Stimulated activated CD8-positive, alpha-beta memory T cell treated with anti-CD3 and anti-CD28 coated beads, Interleukin-2, amount 100 ng/mL, for 1 hour (primary cell): Measurements from ENCODE around the gene MTARC2.

Experiments
- DNase-seq, 2 donors: peaks; one replicate each; pipeline ENCODE4 v3.0.0-alpha.2; 2020; ENCODE audit warnings: low read depth in 2 of 2

MTARC2 gene

DNA sequence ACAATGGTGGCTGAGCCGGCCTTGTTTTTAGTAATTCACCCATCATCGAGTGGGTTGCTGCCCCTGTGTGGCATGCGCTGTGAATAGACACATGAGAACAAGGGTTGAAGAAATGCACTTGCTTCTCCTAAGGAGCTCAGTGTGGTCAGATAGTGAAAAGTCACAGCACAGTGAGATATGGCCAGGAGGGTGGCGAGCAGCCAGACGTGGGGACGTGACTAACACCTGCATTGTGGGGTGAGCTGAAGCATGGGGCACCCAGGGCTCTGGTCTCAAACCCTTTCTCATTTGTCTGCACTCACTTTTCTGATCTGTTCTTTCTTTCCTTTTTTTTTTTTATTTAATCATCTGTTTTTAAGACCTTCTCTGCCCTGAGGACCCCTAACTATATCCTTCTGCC lies 52.1 kb downstream of the MTARC2 start:
- no peak for DNase-seq

DNA sequence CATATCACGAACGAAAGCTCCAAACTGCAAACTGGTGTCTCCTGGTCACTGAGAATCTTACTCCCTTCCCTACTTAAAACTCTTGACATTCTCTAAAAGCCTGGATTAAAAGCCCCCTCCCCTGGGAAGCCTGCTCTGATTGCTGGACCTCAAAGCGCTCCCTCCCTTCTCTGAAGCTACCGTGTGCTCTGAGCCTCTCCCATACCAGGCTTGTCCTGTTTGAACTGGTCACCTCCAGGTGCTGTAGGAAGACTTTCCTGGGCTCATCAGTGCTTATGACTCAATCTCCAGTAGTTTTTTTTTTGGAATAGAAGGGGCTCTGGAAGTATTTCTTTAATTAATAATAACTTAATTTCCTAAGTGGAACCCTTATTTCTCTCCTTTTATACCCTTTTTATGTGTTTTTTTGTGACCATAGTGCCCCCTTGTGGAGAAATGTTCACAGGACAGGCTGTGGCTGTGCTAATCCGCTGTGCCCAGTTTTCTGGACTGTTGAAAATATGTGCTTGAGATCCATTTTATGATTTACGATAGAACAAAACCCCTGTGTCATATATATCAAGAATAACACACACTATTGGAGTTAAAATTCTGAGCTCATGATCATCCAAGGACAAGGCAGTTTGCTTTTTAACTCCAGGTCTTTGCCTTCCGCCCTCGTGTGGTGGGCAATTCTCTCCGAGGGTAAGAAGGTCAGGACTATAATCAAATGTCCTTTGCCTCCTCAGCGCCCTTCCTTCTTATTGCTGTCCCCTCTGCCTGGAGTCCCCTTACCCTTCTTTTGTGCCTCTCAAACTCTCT lies 55.5 kb downstream of the MTARC2 start:
- no peak for DNase-seq

DNA sequence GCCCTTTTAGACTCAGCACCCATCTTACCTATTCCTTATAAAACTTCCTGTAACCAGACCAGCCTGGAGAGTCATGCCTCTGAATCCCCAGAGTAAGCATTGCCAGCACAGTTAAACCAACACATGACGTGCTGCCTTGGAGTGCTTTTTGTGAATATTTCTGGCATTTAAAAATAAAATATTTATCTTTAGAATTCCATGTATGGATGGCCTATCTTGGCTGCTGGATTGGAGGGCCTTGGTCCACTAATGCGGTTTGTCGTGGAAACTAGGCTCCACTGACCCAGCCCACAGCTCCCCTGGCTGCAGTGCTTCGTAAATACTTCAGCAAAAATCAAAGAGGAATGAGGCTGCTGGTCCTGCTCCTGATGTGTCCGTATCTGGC lies 56.1 kb downstream of the MTARC2 start:
- no peak for DNase-seq

DNA sequence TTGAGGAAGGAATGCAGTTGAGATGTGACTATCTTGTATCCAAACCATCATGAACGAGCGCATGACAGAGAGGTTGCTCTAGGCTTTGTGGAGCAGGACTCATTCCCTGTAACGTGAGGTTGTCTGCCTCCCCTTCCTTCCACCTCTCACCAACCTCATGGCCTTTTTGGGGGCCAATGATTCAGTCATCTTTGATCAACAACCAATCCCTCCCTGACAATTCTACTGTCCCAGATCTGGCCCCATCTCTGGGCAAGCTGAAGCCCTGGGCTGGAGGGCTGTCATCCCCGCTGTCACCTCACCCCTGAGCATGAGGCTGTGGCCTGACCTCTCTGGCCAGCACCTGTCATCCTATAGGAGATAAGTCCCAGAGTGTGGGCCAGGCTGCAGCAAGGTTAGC lies 58.3 kb downstream of the MTARC2 start:
- no peak for DNase-seq

DNA sequence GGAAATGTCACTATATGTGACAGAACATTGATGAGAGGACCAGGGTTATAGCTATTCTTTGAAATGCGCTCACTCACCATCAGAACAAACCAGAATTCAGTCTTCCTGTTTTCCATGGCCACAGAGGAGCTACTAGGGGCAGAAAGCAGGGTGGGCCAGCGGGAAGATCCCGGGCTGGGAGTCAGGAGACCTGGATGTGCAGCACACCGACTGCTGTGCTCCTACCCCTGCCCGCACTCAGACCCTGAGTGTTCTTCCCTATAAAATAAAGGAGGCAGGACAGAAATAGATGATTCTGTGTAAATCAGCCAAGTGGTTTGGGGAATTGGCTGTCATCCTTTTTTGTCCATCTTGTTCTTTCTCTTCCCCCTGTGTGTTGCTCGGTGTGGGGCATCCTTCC lies 59.6 kb downstream of the MTARC2 start:
- no peak for DNase-seq

DNA sequence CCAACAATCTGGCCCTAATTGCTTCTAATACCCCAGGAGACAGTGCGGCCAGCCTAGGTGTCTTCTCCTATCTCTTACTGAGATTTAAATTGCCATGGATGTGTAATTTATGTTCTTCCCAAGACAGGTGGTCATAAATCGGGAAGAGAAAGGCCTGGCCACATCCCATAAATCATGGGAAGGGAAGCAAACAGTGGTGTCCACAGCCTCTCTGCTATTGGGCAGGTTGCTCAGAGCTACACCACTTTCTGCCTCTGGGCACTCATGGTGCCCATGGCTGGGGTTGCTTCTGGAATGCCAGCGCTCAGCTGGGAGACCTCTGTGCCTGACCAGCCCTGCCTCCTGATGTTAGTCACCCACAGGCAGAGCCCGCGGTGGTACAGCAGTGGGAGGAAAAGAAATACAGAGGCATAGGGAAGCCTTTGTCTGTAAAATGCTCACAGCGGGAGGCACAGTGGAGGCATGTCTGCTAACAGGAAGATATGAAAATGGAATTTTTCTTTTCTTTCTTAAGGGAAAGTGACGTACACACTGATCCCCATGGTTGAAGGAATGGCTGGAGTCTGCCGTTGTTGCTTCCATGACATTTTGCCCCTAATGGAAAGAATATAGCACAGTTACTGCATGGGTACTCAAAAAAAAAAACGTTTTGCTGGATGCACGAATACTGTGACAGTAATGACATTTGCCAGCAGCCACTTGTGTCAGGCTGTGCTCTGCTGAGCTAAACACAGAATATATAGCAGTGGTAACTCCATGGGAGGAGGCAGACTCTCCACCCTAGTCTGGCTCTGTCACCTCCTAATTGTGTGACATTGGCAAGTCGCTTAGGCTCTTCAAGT lies 60.4 kb downstream of the MTARC2 start:
- DNase-seq = no peak

DNA sequence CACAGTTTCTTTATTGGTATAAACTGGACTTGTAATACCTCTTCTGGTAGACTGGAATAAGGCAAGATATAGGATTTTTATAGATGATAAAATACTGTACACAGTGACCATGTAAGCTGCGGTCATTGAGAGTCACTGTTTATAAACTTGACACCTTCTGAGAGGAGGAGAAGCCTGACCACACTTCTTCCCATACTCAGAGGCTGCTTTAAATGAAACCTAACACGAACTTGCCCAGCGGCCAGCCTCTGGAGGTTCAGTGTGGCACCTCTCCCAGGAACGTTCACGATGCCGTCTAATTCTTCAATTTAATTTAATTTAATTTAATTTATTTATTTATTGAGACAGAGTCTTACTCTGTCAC lies 61.0 kb downstream of the MTARC2 start:
- DNase-seq = no peak

DNA sequence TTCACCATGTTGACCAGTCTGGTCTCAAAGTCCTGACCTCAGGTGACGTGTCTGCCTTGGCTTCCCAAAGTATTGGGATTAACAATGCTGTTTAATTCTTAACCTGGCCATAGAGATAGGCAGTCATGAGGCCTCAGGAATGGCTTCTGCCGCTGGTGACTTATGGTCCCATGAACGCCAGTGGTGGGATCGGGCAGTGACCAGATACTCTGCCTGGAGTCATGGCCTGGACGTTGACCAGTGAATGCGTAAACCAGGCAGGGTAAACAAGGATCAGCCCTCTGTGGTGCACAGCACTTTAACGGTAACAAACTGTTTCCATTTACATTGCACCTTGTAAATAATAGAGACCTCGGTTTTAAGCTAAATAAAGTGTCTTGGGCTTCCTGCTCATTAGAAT lies 61.6 kb downstream of the MTARC2 start:
- no peak for DNase-seq

DNA sequence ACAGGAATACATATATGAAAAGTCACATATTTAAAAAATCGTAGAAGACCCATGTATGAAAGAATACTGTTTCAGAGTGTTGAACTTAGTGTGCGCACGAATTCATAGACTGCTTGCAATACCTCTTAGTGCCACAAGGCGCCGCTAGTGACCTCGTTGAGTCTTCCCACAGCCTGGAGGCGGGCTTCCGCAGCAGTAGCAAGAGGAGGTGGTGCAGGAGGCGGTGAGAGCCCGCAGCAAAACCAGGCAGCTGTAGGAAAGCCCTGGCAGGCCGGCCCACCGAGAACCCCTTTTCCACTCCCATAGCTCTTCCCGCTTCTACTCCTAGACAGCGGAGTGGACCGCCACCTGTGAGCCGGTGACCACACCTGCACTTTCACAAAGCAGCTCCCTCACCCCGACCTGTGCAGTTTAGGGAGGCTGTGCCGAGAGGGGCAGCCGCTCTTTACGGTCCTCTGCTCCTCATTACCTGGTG lies 62.1 kb downstream of the MTARC2 start:
- peak; percentile 19 to 44 for DNase-seq

DNA sequence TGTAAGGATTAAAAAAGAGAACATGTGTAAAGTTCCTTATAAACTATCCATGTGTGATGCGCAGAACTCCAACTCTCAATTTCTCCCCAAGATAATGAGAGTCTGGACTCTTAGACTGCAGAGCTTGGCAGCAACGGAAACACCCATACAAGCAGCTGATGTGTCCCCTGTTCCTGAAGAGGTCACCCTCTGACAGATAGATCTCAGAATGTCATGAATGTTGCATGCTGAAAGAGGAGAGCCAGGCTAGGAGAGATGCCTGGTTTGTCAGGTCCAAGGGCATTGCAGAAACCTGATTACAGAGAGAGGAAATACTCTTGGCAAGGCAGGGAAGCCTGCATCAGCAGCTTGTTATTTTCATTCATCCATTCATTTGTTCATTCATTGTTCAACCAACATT lies 62.8 kb downstream of the MTARC2 start:
- DNase-seq = no peak

DNA sequence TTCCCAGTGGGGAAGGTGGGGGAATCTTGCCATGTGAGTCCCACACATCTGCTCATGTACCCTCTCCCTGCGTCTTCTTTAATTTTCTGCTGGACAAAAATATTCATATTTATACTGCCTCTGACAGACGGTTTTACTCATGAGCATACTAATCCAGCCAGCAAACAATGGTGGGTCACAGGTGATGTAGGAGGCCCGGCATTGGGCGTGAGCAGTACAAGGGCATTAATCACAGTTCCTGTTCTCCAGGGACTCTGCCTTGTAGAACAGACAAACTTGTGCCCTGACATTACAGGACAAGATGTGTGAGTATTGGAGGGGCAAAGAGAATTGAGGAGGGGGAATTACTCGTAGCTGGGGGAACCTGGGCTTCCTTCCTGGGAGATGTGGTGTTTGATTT lies 63.6 kb downstream of the MTARC2 start:
- no peak for DNase-seq

DNA sequence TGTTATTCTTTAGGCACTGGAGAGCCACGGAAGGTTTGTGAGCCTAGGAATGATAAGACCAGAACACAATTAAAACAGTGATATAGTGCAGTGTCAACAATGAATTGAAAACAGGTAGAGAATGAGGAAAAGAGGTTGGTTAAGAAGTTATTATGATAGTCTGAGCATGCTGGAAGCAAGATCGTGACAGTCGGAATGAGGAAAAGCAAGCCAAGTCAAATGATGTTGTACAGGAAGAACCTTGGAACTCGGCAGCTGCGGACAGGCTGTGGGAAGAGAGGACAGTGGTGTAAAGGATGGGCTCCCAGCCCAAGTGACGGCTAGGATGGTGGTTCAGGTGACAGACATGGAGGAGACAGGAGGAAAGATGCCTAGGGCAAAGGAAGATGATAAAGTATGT lies 64.2 kb downstream of the MTARC2 start:
- DNase-seq = no peak

DNA sequence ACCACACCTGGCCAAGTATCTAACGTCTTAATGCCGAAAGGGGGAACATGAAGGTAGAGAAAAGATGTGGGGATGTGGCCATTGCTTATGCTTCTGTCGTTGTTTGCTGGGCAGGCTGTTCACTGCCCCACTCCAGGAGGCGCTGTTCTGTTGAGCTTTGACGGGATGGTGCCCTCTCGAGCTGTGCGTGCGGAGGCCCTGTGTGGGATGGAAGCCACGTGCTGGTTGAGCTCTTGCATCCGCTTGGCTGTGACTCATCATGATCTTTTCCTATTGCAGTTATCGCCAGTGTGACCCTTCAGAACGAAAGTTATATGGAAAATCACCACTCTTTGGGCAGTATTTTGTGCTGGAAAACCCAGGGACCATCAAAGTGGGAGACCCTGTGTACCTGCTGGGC lies 64.9 kb downstream of the MTARC2 start:
- DNase-seq = no peak

DNA sequence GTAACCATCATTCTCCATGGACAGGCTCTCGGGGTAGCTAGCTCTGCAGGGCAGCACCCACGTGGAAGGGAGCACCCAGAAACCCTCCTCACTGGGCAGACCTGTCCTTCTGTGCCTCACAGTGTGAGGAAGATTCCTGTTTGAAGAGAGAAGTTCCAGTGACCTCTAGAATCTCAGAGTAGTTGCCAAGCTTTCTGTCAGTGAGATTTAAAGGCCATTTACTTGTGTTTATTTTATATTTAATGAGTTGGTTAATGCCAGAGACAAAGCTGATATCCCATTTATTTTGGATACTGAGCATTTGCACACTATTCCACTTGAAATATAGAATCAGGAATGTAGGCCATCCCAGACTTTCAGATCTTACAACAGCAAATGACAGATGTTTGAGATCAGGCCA lies 67.3 kb downstream of the MTARC2 start:
- no peak for DNase-seq

DNA sequence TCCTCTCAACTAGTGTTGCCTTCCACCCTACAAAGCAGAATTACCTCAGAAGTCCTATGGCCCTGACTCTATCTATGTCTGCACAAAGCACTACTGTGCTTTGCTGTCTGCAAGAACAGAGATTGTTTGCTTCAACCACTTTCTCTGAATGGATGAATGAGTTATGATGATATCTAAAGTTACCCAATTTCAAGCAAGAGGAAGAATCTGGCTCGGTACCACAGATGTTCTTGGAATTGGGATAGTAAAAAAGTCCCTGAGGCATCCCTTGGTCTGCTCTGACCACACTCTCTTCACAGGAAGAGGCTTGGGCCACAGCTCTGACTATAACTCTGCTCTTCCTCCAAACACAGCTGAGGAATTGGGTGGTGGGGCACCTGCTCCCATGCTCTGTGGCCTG lies 69.8 kb downstream of the MTARC2 start:
- DNase-seq = no peak

DNA sequence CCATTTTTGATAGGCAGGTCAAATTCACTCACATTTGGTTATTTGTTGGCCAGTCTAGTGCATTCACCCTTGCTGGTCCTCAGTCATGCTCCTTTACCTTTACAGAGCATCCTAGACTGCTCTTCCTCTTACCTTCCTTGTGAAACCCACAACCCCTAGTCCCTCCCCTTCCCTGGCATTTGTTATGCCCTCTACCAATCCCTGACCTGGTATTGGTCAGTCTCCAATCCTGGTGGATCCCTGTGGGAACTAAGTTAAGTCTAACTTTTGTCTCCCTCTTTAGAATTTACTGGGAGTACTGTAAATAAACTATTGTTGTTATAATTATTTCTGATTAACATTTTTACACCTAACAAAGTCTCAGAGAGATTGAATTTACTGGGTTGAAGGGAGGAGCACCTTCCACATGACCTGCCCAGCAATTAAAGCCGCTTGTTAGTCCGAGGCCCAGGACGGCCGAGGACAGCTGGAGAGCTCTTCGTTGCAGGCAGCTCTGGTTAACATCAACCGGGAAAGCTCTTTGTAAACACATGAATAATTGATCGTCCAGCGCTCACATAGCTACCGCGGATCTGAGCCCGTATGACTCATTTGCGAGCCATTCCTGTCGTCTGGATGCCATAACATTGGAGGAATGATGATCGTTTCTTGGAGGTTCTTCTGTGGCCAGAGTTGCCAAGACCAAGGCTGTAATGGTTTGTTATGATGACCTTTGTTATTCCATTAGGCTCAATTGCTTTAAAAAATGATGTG lies 70.5 kb downstream of the MTARC2 start:
- no peak for DNase-seq

DNA sequence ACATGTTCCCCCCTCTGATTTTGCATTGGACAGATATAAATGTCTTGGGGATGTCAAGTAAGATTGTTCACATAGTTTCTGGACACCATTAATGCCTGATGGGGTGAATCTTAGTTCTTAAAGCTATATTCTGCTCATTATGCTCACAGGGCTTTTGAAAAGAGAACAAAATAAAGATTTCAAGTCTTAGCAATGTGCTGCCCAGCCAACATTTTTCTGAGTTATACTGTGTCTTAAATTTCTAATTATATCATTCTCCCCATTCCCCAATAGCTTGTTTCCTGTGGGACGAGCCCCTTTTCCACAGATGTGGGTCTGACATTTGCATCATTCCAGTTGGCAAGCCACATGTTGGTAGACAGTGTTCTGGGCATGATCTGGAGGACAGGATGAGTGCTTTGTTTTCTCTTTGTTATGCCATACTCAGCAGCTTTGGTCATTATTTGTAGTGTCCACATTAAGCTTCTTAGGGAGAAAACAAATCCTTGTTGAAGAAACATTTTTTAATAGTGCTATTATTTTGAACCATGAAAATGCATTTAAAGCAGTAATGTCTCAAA lies 71.4 kb downstream of the MTARC2 start:
- no peak for DNase-seq

DNA sequence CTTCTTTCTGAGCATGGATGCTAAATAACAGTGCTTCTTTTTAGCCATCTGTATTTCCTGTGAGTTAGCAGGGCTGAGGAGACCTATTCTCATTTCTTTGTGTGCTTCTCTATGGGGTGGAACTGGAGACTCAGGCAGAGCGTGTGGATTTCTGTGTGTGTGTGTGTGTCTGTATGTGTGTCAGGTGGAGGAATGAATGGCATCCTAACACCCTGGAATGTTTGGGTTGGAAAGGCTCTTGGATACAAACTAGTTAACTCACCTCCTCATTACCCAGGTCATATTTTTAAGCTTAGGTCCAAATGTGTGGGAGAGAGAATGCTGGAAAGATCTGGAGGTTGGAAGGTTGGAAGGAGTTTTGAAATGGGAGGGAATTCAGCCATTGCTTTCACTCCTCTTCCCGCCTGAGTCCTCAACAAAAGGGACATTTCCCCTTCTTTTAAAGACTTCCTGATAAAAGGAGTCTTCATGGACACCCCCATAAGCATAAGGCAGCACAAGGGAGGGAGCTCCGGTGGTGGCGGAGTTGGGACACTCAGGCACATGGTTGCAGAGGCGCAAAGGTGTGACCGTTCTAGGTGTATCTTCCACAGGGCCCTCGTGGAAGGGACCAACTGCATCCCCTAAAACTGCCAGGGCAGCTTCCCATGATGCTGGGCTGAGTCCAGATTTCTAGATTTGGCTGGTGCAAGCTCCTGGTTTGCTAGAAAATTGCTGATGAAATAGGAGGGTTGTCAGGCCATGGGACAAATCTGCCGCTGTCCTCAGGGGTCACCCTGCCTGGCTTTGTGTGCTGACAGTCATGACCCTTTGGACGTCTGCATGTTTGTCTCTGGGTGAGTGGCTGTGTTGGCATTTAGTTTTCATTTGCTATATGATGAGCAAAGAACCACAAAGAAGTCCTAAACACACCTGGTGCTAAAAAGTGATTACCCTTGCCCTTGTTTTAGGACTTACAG lies 76.2 kb downstream of the MTARC2 start:
- DNase-seq = no peak

DNA sequence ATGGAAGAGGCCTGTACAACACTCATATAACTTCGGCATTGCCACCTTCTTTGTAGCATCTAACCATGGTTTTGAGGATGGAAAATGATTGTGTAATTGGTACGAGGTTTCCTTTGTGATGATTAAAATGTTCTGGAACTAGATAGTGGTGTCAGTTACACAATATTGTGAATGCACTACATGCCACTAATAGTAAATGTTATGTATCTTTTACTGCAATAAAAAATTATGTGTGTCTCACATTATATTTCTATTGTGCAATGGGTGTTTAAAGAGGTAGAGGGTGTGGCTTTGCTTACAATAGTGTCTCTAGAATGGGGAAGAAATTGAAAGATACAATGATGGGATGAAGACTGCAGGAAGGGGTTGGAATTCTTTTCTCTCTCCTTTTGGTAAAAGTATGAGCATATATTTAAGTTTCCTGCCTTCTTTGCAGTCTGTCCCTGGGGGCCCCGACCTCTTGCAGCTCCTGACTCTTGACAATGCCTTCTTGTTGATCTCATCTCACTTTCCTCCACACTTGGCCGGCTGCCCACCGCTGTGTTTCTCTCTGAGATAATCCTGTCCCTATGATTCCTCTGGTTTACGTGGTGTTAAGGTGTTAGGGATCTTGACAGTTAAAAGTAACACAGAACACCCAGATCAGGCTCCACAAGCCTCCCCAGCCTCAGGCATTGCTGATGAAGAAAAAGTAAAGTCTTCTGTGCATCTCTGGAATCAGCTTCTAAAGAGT lies 77.9 kb downstream of the MTARC2 start:
- DNase-seq = no peak

DNA sequence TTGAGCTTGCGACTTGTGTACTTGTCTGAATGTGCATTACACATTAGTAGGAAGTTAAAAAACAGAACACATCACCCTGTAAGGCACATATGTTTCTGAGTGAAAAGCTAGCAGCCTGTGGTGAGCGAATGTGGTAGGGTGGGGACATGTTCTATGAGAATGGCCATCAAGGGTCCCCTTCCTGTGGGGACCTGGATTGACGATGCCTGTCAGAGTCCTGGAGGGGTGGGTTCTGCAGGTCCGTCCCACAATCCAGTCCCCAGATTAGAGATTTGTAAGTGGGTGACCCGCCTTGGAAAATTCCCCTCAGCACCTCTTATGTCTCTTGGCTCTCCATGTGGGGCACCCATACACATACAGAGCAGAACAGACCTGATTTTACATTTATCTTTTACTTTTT lies 78.6 kb downstream of the MTARC2 start:
- no peak for DNase-seq
